Activated naive CD4-positive, alpha-beta T cell treated with anti-CD3 and anti-CD28 coated beads, Interleukin-2, amount 50 U/mL, for 24 hours (primary cell): ENCODE measurements around the gene BPIFB3.
"Not testable (repeated sequence)": the region's sequence is repeated elsewhere in the genome, so short reads cannot be mapped to it uniquely, and the experiment has no call there.

Source experiments
- H3K27ac Mint-ChIP-seq: one replicate; pipeline ENCODE4 v1.8.0; 2021; ENCODE audit warnings: mild to moderate bottlenecking, mixed read lengths
- H3K27me3 Mint-ChIP-seq: one replicate; pipeline ENCODE4 v1.8.0; 2021; ENCODE audit warnings: mixed read lengths
- H3K36me3 Mint-ChIP-seq: one replicate; pipeline ENCODE4 v1.8.0; 2021; ENCODE audit warnings: mixed read lengths
- H3K4me1 Mint-ChIP-seq: one replicate; pipeline ENCODE4 v1.8.0; 2021; ENCODE audit warnings: mixed read lengths
- H3K4me3 Mint-ChIP-seq: one replicate; pipeline ENCODE4 v1.8.0; 2021; ENCODE audit warnings: mild to moderate bottlenecking, mixed read lengths
- H3K9me3 Mint-ChIP-seq: one replicate; pipeline ENCODE4 v1.8.0; 2021; ENCODE audit warnings: mixed read lengths

The BPIFB3 gene

DNA sequence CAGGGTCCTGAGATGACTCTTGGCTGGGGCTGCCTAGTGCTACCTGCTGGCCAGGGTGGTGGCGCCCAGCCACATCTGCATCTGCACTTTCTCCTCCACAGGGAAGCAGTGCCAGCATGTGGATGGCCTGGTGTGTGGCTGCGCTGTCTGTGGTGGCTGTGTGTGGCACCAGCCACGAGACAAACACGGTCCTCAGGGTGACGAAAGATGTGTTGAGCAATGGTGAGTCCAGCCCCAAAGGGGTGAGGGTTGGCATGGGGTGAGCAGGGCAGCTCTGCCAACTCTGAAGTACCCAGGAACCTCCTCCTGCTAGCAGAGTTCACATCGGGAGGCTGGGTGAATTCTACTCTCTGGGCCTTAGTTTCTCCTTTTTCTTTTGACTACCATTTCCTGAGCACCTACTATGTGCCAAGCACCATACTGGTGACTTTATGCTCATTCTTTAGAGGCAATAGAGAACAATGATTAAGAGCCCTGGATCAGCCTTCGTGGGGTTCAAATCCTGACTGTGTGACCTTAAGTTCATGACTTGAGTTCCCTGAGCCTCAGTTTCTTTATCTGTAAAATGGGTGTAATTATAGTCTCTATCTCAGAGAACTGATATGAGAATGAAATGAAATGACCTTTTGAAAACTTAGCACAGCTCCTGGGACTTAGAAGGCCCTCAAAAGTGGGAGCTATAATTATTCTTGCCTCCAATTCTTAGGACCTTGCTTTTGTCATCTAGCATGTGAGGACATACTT is 27.9 kb downstream of the BPIFB3 start:
- Mint-ChIP-seq H3K9me3 (no peaks in the 10 kb centered on the region), H3K4me3 (no peak overlapping the region), H3K36me3 (no peaks in the 10 kb centered on the region), H3K4me1 (peaks cover 4% of the 10 kb centered on the region), H3K27ac (no peak overlapping the region), H3K27me3 (no peaks in the 10 kb centered on the region)

DNA sequence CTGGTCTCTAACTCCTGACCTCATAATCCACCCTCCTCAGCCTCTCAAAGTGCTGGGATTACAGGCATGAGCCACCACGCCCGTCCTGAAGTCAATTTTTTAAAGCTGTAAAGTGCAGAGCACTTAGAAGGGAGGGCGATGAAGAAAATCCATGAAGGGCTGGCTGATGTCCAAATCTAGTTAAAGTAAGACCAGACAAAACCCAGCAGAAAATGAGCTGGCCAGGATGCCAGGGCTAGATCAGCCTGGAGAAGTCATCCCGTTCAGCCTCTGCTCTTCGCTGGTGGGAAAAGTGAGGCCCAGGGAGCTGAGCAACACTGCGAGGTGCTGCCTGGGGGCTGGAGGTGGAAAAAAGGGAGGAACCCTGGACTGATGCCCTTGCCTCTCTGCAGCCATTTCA is 28.8 kb downstream of the BPIFB3 start:
- Mint-ChIP-seq H3K4me3 (no peak overlapping the region), H3K27me3 (no peaks in the 10 kb centered on the region), H3K4me1 (no peaks in the 10 kb centered on the region), H3K9me3 (no peaks in the 10 kb centered on the region), H3K36me3 (no peaks in the 10 kb centered on the region), H3K27ac (no peak overlapping the region)

DNA sequence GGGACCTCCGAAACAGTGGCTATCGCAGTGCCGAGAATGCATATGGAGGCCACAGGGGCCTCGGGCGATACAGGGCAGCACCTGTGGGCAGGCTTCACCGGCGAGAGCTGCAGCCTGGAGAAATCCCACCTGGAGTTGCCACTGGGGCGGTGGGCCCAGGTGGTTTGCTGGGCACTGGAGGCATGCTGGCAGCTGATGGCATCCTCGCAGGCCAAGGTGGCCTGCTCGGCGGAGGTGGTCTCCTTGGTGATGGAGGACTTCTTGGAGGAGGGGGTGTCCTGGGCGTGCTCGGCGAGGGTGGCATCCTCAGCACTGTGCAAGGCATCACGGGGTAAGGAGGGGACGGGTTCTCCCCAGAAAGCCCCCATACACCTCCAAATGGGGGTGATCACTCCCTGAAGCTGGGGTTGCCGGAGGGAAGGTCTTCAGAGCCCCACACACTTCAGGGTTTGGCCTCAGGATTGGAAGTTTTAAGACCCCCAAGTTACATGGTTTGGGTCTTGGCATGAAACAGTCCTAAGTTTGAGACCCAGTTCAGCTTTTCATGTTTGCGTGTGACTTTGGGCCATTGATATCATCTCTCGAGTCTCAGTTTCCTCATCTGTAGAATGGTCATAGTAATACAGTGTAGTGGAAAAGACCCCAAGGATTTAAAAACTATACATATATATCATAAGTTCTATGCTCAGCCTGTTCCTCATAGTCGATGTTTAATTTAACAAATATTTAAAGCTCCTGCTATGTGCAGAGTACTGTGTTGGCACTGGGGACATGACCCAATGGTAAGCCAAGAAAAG is 30.0 kb downstream of the BPIFB3 start:
- no peak overlapping the region for H3K4me3 Mint-ChIP-seq
- no peaks in the 10 kb centered on the region for H3K27me3 Mint-ChIP-seq
- no peaks in the 10 kb centered on the region for H3K36me3 Mint-ChIP-seq
- H3K4me1 Mint-ChIP-seq: no peaks in the 10 kb centered on the region
- no peaks in the 10 kb centered on the region for H3K9me3 Mint-ChIP-seq
- no peak overlapping the region for H3K27ac Mint-ChIP-seq

DNA sequence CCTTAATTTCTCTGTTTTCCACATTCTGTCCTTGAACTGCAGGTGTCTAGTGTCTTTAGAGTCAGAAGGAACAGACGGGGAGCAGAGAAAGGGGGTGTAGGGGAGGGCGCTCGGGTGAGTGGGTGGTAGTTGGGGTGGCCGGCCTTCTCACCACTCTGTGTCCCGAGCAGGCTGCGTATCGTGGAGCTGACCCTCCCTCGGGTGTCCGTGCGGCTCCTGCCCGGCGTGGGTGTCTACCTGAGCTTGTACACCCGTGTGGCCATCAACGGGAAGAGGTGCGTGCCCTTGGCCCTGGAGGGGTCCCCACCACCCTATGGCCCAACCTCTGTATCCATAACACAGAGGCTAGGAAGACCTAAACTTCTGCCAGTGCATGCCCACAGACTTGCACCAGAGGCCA is 31.0 kb downstream of the BPIFB3 start:
- Mint-ChIP-seq H3K4me3 (no peak overlapping the region), H3K27me3 (no peaks in the 10 kb centered on the region), H3K36me3 (no peaks in the 10 kb centered on the region), H3K9me3 (no peaks in the 10 kb centered on the region), H3K27ac (no peak overlapping the region), H3K4me1 (no peaks in the 10 kb centered on the region)

DNA sequence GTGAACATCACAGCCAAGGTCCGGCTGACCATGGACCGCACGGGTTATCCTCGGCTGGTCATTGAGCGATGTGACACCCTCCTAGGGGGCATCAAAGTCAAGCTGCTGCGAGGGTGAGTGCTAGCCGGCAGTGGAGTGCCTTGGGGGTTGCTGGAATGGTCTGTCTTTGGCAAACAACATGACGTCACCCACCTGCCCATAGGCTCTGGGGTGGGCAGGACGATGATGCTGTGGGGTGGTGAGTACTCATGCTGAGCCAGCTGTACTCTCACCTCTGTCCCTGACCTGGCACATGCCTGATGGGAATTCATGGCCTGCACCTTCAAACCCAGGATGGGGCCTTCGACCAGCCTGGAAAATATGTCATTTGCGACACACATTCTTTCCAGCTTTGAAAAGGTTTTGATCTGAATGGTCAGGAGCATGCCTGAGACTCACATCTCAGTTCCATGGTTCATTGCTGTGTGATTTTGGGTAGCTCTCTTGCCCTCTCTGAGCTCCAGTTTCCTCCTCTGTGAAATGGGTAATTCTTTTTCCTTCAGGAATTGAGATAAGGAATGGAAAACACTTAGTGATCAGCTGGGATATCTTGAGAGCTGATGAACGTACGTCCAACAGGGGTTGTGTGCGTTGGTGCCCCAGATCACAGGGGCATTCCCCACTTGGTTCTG is 32.5 kb downstream of the BPIFB3 start:
- Mint-ChIP-seq H3K36me3 (no peaks in the 10 kb centered on the region), H3K27ac (no peak overlapping the region), H3K27me3 (no peaks in the 10 kb centered on the region), H3K9me3 (no peaks in the 10 kb centered on the region), H3K4me3 (no peak overlapping the region), H3K4me1 (no peaks in the 10 kb centered on the region)

DNA sequence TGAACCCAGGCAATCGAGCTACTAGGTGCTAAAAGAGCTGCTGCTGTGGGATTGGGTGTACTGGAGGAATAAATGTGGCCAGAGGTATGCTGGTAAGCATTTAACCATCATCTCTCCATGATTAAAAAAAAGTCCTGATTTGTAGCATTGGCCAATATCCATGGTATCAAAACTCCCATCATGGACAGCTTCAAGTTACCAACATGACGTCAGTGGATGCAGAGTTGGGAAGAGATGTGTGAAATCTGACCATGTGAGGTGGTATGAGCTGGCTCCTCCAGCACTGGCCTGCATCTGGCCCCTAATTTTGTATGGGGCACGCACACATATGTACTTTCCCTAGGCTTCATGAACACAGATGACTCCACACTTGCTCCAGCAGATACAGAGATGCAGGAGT is 37.4 kb downstream of the BPIFB3 start:
- Mint-ChIP-seq H3K36me3 (no peaks in the 10 kb centered on the region), H3K9me3 (no peaks in the 10 kb centered on the region)

DNA sequence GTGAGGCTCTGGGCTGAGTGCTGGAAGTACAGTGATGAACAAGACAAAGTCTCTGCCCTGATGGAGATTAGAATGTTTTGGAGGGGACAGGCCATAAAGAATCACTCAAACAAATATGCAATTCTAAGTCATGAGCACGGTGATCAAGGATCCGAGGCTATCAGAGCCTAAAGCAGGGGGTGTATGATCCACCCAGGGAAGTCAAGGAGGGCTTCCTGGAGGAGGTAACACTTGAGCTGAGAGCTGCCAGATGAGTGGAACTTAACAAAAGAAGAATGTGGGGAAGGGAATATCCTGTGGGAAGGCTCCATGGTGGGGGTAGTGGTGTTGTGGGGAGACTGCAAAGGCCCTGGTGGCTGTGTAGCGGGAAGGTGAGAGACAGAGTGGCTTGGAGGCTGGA is 38.0 kb downstream of the BPIFB3 start:
- Mint-ChIP-seq H3K36me3 (no peaks in the 10 kb centered on the region), H3K4me1 (peaks cover 8% of the 10 kb centered on the region), H3K27me3 (no peaks in the 10 kb centered on the region), H3K27ac (no peak overlapping the region), H3K9me3 (no peaks in the 10 kb centered on the region), H3K4me3 (no peak overlapping the region)

More for the DNA sequence above, 37.4 kb downstream of the BPIFB3 start:
- H3K4me3 Mint-ChIP-seq: no peak overlapping the region
- H3K27ac Mint-ChIP-seq: no peak overlapping the region
- H3K27me3 Mint-ChIP-seq: no peaks in the 10 kb centered on the region
- peaks cover 8% of the 10 kb centered on the region for H3K4me1 Mint-ChIP-seq

DNA sequence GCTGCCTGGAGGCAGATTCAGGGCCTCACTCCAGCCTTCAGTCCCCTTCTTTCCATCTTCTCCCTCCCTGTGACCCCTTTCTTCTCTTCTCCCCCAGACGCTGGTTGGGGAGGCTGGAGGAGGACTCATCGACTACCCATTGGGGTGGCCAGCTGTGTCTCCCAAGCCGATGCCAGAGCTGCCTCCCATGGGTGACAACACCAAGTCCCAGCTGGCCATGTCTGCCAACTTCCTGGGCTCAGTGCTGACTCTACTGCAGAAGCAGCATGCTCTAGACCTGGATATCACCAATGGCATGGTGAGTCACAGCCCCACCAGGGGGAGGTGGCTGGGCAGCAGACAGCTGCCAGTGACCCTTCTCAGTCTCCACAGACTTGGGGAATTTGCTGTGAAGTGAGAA is 38.7 kb downstream of the BPIFB3 start:
- H3K4me1 Mint-ChIP-seq: peaks cover 8% of the 10 kb centered on the region
- H3K27ac Mint-ChIP-seq: no peak overlapping the region
- no peaks in the 10 kb centered on the region for H3K36me3 Mint-ChIP-seq
- no peaks in the 10 kb centered on the region for H3K9me3 Mint-ChIP-seq
- H3K27me3 Mint-ChIP-seq: no peaks in the 10 kb centered on the region
- no peak overlapping the region for H3K4me3 Mint-ChIP-seq

DNA sequence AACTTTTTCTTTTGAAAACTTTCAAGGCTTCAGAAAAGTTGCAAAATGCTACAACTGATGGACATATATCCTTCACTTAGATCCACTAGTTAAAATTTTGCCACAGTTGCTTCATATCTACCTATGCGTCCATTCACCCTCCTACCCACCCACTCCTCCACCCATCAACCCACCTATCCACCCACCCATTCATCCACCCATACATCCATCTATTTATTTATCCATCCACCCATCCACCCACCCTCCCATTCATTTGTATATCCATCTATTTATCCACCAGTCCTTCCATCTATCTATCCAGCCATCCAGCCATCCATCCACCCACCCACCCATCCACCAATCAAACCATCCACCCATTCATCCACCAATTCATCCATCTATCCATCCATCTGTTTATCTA is 39.4 kb downstream of the BPIFB3 start:
- H3K9me3 Mint-ChIP-seq: no peaks in the 10 kb centered on the region
- H3K36me3 Mint-ChIP-seq: no peaks in the 10 kb centered on the region
- no peaks in the 10 kb centered on the region for H3K27me3 Mint-ChIP-seq
- no peak overlapping the region for H3K27ac Mint-ChIP-seq
- H3K4me1 Mint-ChIP-seq: peaks cover 8% of the 10 kb centered on the region
- H3K4me3 Mint-ChIP-seq: no peak overlapping the region

DNA sequence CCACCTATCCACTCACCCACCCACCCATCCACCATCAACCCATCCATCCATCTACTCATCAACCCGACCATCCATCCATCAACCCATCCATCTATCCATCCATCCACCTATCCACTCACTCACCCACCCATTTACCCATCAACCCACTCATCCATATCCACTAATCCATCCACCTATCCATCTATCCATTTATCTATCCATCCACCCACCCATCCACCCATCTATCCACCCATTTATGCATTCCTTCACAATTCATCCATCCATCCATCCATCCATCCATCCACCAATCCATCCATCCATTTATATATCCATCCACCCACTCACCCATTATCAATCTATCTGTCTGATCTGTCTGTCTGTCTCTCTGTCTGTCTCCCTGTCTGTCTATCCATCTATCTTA is 39.9 kb downstream of the BPIFB3 start:
- Mint-ChIP-seq H3K36me3 (no peaks in the 10 kb centered on the region), H3K27ac (no peak overlapping the region), H3K4me1 (peaks cover 8% of the 10 kb centered on the region), H3K9me3 (no peaks in the 10 kb centered on the region), H3K27me3 (no peaks in the 10 kb centered on the region), H3K4me3 (no peak overlapping the region)

DNA sequence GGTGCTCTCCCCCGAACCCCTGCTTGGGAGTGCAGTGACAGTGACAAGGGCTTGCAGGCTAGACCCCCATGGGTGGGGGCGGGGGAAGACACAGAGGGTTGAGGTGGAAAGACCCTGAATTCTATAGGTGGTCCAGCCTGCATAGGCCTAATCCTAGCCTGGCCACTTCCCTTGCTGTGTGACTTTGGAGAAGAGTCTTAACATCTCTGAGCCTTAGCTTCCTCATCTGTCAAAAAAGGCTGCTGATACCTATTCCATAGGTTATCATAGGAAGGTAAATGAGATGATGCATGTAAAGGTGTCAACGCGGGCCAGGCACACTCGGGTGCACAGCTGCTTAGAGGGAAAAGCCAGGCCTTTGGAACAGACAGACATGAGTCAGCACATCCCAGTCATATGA is 41.5 kb downstream of the BPIFB3 start:
- Mint-ChIP-seq H3K27ac (no peak overlapping the region), H3K27me3 (no peaks in the 10 kb centered on the region), H3K4me1 (peaks cover 8% of the 10 kb centered on the region), H3K4me3 (no peak overlapping the region), H3K36me3 (no peaks in the 10 kb centered on the region), H3K9me3 (no peaks in the 10 kb centered on the region)

DNA sequence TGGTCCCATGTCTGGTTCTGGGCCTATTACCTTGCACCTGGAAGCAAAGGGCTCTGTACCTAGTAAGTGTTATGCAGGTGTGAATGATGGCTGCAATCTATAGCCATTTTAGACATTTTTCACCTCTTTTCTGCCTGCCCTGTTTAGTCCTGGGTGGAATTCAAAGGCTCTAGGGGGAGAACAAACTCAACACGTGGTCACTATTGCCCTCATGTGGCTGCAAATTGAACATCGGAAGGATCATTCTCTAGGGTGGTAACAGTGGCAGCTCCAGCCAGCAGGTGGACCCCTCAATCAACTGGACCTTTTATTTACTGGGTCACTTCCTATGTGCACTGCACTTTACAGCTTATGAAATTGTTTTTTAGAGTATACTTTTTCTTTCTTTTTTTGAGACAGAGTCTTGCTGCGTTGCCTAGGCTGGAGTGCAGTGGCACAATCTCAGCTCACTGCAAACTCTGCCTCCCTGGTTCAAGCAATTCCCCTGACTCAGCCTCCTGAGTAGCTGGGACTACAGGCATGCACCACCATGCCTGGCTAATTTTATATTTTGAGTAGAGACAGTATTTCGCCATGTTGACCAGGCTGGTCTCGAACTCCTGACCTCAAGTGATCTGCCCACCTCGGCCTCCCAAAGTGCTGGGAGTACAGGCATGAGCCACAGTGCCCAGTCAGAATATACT is 42.3 kb downstream of the BPIFB3 start:
- not testable (repeated sequence) for H3K4me1 Mint-ChIP-seq, H3K27ac Mint-ChIP-seq

DNA sequence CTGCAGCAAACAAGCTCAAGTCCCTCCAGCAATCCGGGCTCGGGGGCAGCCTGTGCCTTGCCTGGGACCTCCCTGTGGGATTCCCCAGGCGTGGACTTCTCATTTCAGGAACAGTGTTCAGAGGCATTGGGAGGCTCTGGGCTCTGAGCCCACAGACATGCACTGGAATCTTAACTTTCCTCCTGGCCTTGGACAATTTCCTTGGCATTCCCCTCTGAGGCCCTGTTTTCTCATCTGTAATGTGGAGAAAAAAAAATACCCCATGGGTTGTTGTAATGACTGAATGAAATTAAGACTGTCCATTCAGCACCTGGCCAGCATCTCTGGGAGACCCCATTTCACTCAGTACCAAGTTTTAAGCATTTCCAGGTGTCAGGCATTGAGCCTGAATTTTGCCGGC is 43.3 kb downstream of the BPIFB3 start:
- Mint-ChIP-seq H3K4me3 (no peak overlapping the region), H3K27ac (no peak overlapping the region), H3K36me3 (no peaks in the 10 kb centered on the region), H3K27me3 (no peaks in the 10 kb centered on the region), H3K9me3 (no peaks in the 10 kb centered on the region), H3K4me1 (peaks cover 8% of the 10 kb centered on the region)

More for the DNA sequence above, 42.3 kb downstream of the BPIFB3 start:
- H3K9me3 Mint-ChIP-seq, H3K4me3 Mint-ChIP-seq, H3K27me3 Mint-ChIP-seq, H3K36me3 Mint-ChIP-seq: not testable (repeated sequence)

DNA sequence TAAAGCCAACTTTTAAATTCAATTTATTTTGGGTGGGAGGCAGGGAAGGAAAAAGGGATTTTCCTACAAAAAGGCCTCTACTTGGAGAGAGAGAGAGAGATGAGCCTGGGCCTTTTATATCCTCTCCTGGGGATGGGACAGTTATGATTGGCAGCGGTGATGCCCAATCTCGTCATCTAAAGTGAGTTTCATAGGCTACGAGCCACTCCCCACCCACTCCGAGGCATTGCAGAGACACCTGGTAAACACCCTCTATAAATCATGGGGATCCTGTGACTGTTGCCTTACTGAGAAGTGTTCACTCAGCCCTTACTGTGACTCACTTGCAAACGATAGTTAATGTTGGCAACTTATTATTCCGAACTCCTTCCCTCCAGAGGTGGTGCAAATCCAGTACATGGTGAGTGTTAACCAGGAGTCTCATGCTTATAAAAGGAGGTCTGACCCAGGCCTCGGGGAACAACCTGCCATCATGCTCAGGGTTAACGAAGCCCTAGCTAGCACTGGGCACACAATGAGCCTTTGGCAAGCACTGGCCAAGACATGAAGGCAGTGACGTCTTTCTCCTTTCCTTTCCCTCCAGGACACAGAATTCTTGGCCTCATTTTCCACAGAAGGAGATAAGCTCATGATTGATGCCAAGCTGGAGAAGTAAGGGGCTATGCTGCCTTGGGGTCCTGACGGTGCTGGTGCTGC is 46.3 kb downstream of the BPIFB3 start:
- H3K36me3 Mint-ChIP-seq: no peaks in the 10 kb centered on the region
- H3K4me3 Mint-ChIP-seq: no peak overlapping the region
- no peaks in the 10 kb centered on the region for H3K9me3 Mint-ChIP-seq
- H3K27ac Mint-ChIP-seq: no peak overlapping the region
- H3K4me1 Mint-ChIP-seq: peaks cover 7% of the 10 kb centered on the region
- no peaks in the 10 kb centered on the region for H3K27me3 Mint-ChIP-seq

DNA sequence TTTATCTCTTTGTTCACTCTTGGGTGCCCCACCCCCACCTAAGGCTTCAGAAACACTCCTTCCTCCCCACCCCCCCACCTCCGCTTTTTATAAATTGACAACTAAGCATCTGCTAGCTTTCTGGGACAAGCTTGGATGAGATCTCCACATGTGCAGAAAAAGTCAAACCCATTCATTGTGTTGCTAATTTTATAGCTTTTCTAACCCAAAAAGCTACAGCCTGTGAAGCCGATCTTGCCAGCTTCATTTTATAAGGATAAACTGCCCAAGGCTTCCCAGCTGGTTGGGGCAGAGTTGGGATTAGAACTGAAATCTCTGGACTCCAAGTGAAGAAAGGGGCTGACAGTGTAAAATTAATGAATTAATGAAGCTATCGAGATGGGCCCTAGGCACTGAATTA is 49.9 kb downstream of the BPIFB3 start:
- no peaks in the 10 kb centered on the region for H3K27me3 Mint-ChIP-seq
- H3K4me1 Mint-ChIP-seq: no peaks in the 10 kb centered on the region
- no peaks in the 10 kb centered on the region for H3K9me3 Mint-ChIP-seq

More for the DNA sequence above, 49.9 kb downstream of the BPIFB3 start:
- H3K36me3 Mint-ChIP-seq: no peaks in the 10 kb centered on the region
- no peak overlapping the region for H3K27ac Mint-ChIP-seq
- H3K4me3 Mint-ChIP-seq: no peak overlapping the region
